MM.1S (cell line): ENCODE results near the gene FCGBP.
"Not testable (repeated sequence)": the region's sequence is repeated elsewhere in the genome, so short reads cannot be mapped to it uniquely, and the experiment has no call there.

Experiments
- DNase-seq: peaks from one replicate; pipeline ENCODE4 v3.0.0-alpha.2; 2015
- H2AFZ ChIP-seq: fragments of 300-600 bp; sonication (generic); 2 replicates; pipeline ENCODE4 v1.6.0; 2016; ENCODE audit warnings: antibody characterized with exemption, low read length
- H3F3A ChIP-seq: fragments of 300-600 bp; sonication (generic); 2 replicates; pipeline ENCODE4 v1.6.1; 2016; ENCODE audit warnings: mild to moderate bottlenecking, antibody characterized with exemption, low read length, moderate library complexity, mixed read lengths; ENCODE audit not compliant: insufficient read depth
- H3K27ac ChIP-seq: fragments of 300-600 bp; sonication (generic); 2 replicates; pipeline ENCODE4 v1.5.1; 2016; ENCODE audit warnings: mild to moderate bottlenecking, low read length
- H3K27me3 ChIP-seq: fragments of 300-600 bp; sonication (generic); replicated peaks from 2 replicates; pipeline ENCODE4 v1.6.0; 2016; ENCODE audit warnings: low read length; ENCODE audit not compliant: insufficient read depth
- H3K36me3 ChIP-seq: fragments of 300-600 bp; sonication (generic); replicated peaks from 2 replicates; pipeline ENCODE4 v1.6.1; 2016; ENCODE audit warnings: mild to moderate bottlenecking, low read length, mixed read lengths; ENCODE audit not compliant: insufficient read depth
- H3K4me1 ChIP-seq: fragments of 300-600 bp; sonication (generic); 2 replicates; pipeline ENCODE4 v1.6.1; 2016; ENCODE audit warnings: low read length, mixed read lengths
- H3K4me2 ChIP-seq: fragments of 300-600 bp; sonication (generic); 2 replicates; pipeline ENCODE4 v1.6.0; 2016; ENCODE audit warnings: low read depth, low read length
- H3K4me3 ChIP-seq: fragments of 300-600 bp; sonication (generic); 2 replicates; pipeline ENCODE4 v1.5.1; 2016; ENCODE audit warnings: low read length, mixed read lengths
- H3K79me2 ChIP-seq: fragments of 300-600 bp; sonication (generic); 2 replicates; pipeline ENCODE4 v1.6.1; 2016; ENCODE audit warnings: mixed run types, low read length, mixed read lengths
- H3K9ac ChIP-seq: fragments of 300-600 bp; sonication (generic); 2 replicates; pipeline ENCODE4 v1.6.1; 2016; ENCODE audit warnings: low read length, mixed read lengths
- H3K9me2 ChIP-seq: fragments of 300-600 bp; sonication (generic); replicated peaks from 2 replicates; pipeline ENCODE4 v1.6.1; 2016; ENCODE audit warnings: mild to moderate bottlenecking, low read length, mixed read lengths; ENCODE audit not compliant: insufficient read depth
- H3K9me3 ChIP-seq: fragments of 300-600 bp; sonication (generic); replicated peaks from 2 replicates; pipeline ENCODE4 v1.6.1; 2016; ENCODE audit warnings: mild to moderate bottlenecking, low read length, mixed read lengths; ENCODE audit not compliant: insufficient read depth
- H4K20me1 ChIP-seq: fragments of 300-600 bp; sonication (generic); 2 replicates; pipeline ENCODE4 v1.6.1; 2016; ENCODE audit warnings: mild to moderate bottlenecking, low read length, moderate library complexity, mixed read lengths; ENCODE audit not compliant: insufficient read depth
- EZH2phosphoT487 ChIP-seq: fragments of 300-600 bp; sonication (generic); IDR thresholded peaks from 2 replicates; pipeline ENCODE4 v1.6.1; 2018; ENCODE audit warnings: antibody characterized with exemption, low read length

Gene FCGBP

DNA sequence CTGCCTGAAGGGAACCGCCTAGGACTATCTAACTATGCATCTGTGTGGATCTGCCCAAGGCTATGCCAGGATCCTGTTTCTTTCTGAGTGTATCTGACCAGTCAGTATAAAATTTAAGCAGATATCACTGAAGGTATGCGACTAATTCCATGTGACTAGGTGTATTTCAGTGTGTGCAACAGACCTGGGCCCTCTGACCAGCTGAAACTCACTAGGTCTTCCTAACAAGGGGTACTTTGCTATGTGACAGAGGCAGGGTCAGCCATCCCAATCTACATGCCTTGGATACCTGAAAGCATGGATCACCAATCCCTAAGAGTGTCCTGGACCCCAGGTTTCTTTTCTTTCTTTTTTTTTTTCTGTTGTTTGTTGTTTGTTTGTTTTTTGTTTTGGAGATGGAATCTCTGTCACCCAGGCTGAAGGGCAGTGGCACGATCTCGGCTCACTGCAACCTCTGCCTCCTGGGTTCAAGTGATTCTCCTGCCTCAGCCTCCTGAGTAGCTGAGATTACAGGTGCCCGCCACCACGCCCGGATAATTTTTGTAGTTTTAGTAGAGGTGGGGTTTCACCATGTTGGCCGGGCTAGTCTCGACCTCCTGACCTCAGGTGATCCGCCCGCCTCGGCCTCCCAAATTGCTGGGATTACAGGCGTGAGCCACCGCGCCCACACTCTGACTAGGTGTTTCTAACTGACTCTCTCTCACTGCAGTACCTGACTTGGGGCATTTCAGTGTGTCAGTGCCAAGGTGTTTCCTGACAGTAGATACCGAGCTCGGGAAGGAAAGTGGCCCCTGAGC, 43.5 kb downstream of the FCGBP start:
- no peaks in the 10 kb centered on the region for H3K4me1 ChIP-seq
- no peak overlapping the region for H3K9ac ChIP-seq
- no peak overlapping the region for H3K4me3 ChIP-seq
- no peaks in the 10 kb centered on the region for H4K20me1 ChIP-seq
- no peaks in the 10 kb centered on the region for H3K27me3 ChIP-seq
- no peaks in the 10 kb centered on the region for H3F3A ChIP-seq
- H3K27ac ChIP-seq = no peak overlapping the region
- no peaks in the 10 kb centered on the region for H3K36me3 ChIP-seq
- H3K79me2 ChIP-seq = no peaks in the 10 kb centered on the region
- H3K9me3 ChIP-seq = no peaks in the 10 kb centered on the region
- TF ChIP-seq EZH2phosphoT487 = no peak
- DNase-seq = no peak
- H3K4me2 ChIP-seq = no peak overlapping the region
- H3K9me2 ChIP-seq = no peaks in the 10 kb centered on the region
- no peak overlapping the region for H2AFZ ChIP-seq

DNA sequence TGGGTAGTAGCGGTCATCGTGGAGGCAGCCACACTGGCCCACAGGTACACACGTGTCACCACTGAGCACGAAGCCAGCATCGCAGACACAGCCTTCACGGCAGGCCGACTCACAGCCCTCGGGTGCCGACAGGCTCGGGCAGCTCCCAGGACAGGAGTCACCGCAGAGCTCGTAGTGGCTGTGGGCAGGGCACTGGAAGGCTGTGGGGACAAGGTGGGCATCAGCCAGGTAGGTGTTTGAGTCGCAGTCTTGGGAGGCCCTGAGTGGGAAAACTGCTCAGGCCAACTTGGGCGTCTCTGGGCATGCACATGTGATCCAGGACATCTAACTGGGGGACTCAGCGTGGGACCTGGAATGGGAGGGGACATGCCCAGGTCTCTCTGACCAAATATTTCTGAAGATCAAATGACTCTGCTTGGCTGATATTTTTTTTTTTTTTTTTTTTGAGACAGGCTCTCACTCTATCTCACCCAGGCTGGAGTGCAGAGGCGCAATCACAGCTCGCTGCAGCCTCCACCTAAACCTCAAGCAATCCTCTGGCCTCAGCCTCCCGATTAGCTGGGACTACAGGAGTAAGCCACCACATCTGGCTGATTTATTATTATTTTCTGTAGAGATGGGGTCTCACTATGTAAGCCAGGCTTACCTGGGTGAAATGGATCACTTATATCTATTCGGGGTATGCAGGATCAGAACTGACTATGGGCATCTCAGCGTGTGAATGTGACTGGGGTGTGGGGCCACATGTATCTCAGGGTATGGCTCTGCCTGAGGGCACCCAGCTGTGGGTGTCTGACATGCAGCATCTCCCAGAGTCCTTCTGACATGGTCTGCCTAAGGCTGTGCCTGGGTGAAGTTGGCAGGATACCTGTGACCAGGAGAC, 44.3 kb downstream of the FCGBP start:
- H3K27me3 ChIP-seq, H3K9ac ChIP-seq, H3K27ac ChIP-seq, H3K4me2 ChIP-seq, H3K79me2 ChIP-seq, H3K4me3 ChIP-seq, DNase-seq, H3K36me3 ChIP-seq, H3K4me1 ChIP-seq, H3K9me2 ChIP-seq, H4K20me1 ChIP-seq, H2AFZ ChIP-seq, H3K9me3 ChIP-seq, H3F3A ChIP-seq: not testable (repeated sequence)

DNA sequence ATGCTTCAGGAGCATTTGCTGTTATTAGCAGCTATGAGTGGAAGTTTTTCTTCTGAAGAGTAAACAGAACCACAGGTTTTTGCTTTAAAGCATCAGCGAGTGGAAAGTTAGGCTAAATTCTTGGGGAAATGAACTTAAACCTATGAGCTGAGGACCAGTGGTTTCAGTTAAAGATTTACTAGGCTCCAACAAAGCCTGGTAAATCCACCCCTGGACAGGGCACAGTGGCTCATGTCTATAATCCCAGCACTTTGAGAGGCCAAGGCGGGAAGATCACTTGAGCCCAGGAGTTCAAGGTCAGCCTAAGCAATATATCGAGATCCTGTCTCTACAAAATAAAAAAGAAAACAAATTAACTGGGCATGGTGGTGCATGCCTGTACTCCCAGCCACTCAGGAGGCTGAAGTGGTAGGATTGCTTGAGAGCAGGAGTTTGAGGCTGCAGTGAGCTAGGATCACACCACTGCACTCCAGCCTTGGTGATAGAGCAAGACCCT, 46.9 kb downstream of the FCGBP start:
- DNase-seq, H3K27me3 ChIP-seq, H3K9ac ChIP-seq, H3F3A ChIP-seq, H3K4me2 ChIP-seq, H3K36me3 ChIP-seq, H4K20me1 ChIP-seq, H3K79me2 ChIP-seq, H3K4me1 ChIP-seq, H3K9me2 ChIP-seq, H3K9me3 ChIP-seq, H2AFZ ChIP-seq, H3K27ac ChIP-seq, H3K4me3 ChIP-seq: not testable (repeated sequence)

DNA sequence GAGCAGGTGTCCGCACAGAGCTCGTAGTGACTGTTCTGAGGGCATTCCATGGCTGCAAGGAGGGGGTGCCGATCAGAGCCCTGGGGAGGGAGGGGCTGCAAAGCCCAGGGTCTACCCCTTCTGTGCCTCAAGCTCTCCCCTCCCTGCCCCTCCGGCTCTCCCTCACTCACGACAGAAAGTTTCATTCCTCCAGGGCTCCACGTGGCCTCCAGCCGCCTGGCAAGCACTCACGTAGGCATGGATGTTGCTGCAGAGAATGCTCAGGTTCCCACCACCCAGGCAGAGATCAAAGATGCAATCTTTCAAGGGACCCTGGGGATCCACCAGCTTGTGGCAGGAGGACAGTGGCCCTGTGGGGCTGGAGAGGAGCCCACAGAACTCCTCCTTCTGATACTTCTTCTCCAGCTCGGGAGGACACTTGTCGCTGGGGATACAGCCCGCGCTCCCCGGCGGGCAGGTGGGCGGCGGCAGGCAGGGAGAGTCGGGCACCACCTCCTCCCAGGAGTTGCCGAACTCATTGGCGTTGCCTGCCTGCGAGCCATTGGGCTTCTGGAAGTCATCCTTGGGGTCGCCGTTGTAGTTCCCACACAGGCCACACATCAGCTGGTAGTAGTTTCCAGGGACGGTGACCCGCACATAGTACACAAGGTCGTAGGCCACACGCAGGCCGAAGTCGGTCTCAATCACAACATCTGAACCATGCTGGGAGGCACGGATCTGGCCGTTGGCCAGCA, 48.4 kb downstream of the FCGBP start:
- not testable (repeated sequence) for H3K4me1 ChIP-seq, H3K36me3 ChIP-seq, H2AFZ ChIP-seq, H3F3A ChIP-seq, H3K4me3 ChIP-seq, H3K27ac ChIP-seq, H3K9me2 ChIP-seq, H3K27me3 ChIP-seq, H3K79me2 ChIP-seq, H3K9me3 ChIP-seq, DNase-seq, H4K20me1 ChIP-seq, H3K4me2 ChIP-seq, H3K9ac ChIP-seq

DNA sequence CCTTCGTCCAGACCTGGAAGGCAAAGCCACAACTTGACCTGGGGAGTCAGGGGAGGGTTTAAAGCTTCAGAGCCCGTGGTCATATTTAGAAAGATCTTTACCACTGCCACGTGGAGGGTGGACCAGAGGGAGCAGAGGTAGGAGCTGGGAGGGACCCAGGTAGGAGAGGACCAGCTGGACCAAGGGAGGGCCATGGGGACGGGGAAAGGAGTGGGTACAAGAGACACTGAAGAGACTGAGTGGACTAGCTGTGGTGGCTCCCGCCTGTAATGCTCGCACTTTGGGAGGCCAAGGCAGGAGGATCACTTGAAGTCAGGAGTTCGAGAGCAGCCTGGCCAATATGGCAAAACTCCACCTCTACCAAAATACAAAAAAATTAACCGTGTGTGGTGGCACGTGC, 49.7 kb downstream of the FCGBP start:
- not testable (repeated sequence) for H3K4me2 ChIP-seq, H3K9me2 ChIP-seq, H4K20me1 ChIP-seq, H2AFZ ChIP-seq, H3F3A ChIP-seq, H3K9me3 ChIP-seq, H3K36me3 ChIP-seq, H3K9ac ChIP-seq, H3K27me3 ChIP-seq, DNase-seq, H3K27ac ChIP-seq, H3K79me2 ChIP-seq, H3K4me3 ChIP-seq, H3K4me1 ChIP-seq
